H1 (cell line): ENCODE data around the gene WSCD1.

ENCODE experiments used
- EP300 ChIP-seq, 2 experiments: IDR thresholded peaks; 1 replicate in 1 of 2; 2 replicates in 1 of 2; pipeline ENCODE4 v1.6.1; 2011 to 2012; ENCODE audit warnings: low read depth in 2 of 2, low read length in 2 of 2, mild to moderate bottlenecking in 2 of 2, borderline replicate concordance in 1 of 2, inconsistent platforms in 1 of 2, moderate library complexity in 1 of 2
- GABPA ChIP-seq: IDR thresholded peaks from 2 replicates; pipeline ENCODE4 v1.6.1; 2011; ENCODE audit warnings: mild to moderate bottlenecking, low read length, moderate library complexity, borderline replicate concordance; ENCODE audit not compliant: insufficient read depth
- HDAC2 ChIP-seq, 2 experiments: fragments of 300-600 bp in 1 of 2; sonication (generic) in 1 of 2; IDR thresholded peaks; 2 replicates each; pipeline ENCODE4 v1.6.1; 2011 to 2012; ENCODE audit warnings: low read depth in 2 of 2, low read length in 2 of 2, mild to moderate bottlenecking in 2 of 2, moderate library complexity in 2 of 2, borderline replicate concordance in 1 of 2, inconsistent platforms in 1 of 2
- KDM1A ChIP-seq: fragments of 200-600, 300-600 bp; sonication (generic); IDR thresholded peaks from 2 replicates; pipeline ENCODE4 v1.7.1; 2016; ENCODE audit warnings: mild to moderate bottlenecking, low read length, borderline replicate concordance
- MAFK ChIP-seq: IDR thresholded peaks from 2 replicates; pipeline ENCODE4 v1.6.1; 2012; ENCODE audit warnings: low read depth, mild to moderate bottlenecking, improper control_type of control experiment, low read length
- POLR2A ChIP-seq, 2 experiments: IDR thresholded peaks; 1 replicate in 1 of 2; 2 replicates in 1 of 2; pipeline ENCODE4 v1.6.1; 2011; ENCODE audit warnings: low read depth in 2 of 2, low read length in 2 of 2, mild to moderate bottlenecking in 2 of 2; ENCODE audit errors: control extremely low read depth in 1 of 2
- POLR2AphosphoS5 ChIP-seq: IDR thresholded peaks from 2 replicates; pipeline ENCODE4 v1.6.1; 2011; ENCODE audit warnings: low read depth, low read length
- RNF2 ChIP-seq: fragments of 200-900, 300-1000 bp; sonication (generic); IDR thresholded peaks from 2 replicates; pipeline ENCODE4 v1.7.1; 2016; ENCODE audit warnings: borderline replicate concordance, low read depth, mild to moderate bottlenecking, antibody characterized with exemption, low read length; ENCODE audit not compliant: poor library complexity, severe bottlenecking; ENCODE audit errors: missing control alignments
- SIX5 ChIP-seq: IDR thresholded peaks from 2 replicates; pipeline ENCODE4 v1.6.1; 2011; ENCODE audit warnings: mild to moderate bottlenecking, low read depth, low read length
- SP2 ChIP-seq: IDR thresholded peaks from 2 replicates; pipeline ENCODE4 v1.6.1; 2012; ENCODE audit warnings: mild to moderate bottlenecking, low read length, inconsistent platforms
- TF ChIP-seq, protein P1 (sequence below), 3 experiments: IDR thresholded peaks; 1 replicate in 2 of 3; 2 replicates in 1 of 3; pipeline versions ENCODE4 v1.5.1 to v1.6.1; 2011; ENCODE audit warnings: low read length in 3 of 3, mild to moderate bottlenecking in 3 of 3, inconsistent platforms in 2 of 3, low read depth in 1 of 3, moderate library complexity in 1 of 3; ENCODE audit not compliant: insufficient read depth in 1 of 3; ENCODE audit errors: control extremely low read depth in 1 of 3
- TF ChIP-seq, protein P2 (sequence below): IDR thresholded peaks from 2 replicates; pipeline ENCODE4 v1.6.1; 2011; ENCODE audit warnings: low read length, improper control_type of control experiment

DNA sequence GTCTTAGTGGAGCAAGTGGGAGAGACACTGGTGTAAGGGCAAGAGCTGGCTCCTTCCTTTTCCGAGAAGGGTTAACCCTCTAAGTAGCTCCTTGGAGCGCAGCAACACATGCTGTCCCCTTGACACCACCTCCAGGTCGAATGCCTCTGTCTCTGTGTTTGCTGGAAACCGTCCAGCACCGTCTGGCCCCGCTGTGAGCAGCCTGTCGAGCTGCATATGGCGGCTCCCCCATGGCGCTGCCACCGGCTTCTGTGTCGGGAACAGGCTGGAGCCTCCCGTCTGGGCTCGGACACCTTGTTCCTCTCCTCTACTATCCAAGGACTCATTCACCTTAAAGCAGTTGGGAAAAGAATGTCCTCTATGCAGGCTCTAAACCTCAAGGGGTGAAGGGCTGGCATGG lies 28.9 kb upstream of the WSCD1 start:
- no peak for TF ChIP-seq KDM1A
- TF ChIP-seq, protein P1, sequence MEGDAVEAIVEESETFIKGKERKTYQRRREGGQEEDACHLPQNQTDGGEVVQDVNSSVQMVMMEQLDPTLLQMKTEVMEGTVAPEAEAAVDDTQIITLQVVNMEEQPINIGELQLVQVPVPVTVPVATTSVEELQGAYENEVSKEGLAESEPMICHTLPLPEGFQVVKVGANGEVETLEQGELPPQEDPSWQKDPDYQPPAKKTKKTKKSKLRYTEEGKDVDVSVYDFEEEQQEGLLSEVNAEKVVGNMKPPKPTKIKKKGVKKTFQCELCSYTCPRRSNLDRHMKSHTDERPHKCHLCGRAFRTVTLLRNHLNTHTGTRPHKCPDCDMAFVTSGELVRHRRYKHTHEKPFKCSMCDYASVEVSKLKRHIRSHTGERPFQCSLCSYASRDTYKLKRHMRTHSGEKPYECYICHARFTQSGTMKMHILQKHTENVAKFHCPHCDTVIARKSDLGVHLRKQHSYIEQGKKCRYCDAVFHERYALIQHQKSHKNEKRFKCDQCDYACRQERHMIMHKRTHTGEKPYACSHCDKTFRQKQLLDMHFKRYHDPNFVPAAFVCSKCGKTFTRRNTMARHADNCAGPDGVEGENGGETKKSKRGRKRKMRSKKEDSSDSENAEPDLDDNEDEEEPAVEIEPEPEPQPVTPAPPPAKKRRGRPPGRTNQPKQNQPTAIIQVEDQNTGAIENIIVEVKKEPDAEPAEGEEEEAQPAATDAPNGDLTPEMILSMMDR (IDR thresholded peaks at IDR 0.05; ENCODE audit: control extremely low read depth in 1 of 3, insufficient read depth in 1 of 3, low read depth in 1 of 3, low read length in 3 of 3) = no peak
- TF ChIP-seq RNF2 = no peak
- TF ChIP-seq POLR2AphosphoS5 = no peak
- TF ChIP-seq MAFK = no peak
- TF ChIP-seq HDAC2 (IDR thresholded peaks at IDR 0.05; ENCODE audit: borderline replicate concordance in 1 of 2, low read depth in 2 of 2, low read length in 2 of 2) = no peak
- no peak for TF ChIP-seq SP2
- TF ChIP-seq POLR2A (IDR thresholded peaks at IDR 0.05; ENCODE audit: control extremely low read depth in 1 of 2, low read depth in 2 of 2, low read length in 2 of 2) = no peak
- no peak for TF ChIP-seq EP300 (IDR thresholded peaks at IDR 0.05; ENCODE audit: borderline replicate concordance in 1 of 2, low read depth in 2 of 2, low read length in 2 of 2)
- TF ChIP-seq GABPA = no peak
- TF ChIP-seq SIX5 = no peak
- TF ChIP-seq, protein P2, sequence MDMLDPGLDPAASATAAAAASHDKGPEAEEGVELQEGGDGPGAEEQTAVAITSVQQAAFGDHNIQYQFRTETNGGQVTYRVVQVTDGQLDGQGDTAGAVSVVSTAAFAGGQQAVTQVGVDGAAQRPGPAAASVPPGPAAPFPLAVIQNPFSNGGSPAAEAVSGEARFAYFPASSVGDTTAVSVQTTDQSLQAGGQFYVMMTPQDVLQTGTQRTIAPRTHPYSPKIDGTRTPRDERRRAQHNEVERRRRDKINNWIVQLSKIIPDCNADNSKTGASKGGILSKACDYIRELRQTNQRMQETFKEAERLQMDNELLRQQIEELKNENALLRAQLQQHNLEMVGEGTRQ = no peak
